ENCODE results near the gene RASD1. TPM values are rescaled to one million over a fixed set of nuclear protein-coding genes. Genes with fewer than 3 reads are reported as not detected.

Gene RASD1
- total and polyA plus RNA-seq, 2 experiments from 2014 or later: 23.5 to 46.9 TPM

DNA sequence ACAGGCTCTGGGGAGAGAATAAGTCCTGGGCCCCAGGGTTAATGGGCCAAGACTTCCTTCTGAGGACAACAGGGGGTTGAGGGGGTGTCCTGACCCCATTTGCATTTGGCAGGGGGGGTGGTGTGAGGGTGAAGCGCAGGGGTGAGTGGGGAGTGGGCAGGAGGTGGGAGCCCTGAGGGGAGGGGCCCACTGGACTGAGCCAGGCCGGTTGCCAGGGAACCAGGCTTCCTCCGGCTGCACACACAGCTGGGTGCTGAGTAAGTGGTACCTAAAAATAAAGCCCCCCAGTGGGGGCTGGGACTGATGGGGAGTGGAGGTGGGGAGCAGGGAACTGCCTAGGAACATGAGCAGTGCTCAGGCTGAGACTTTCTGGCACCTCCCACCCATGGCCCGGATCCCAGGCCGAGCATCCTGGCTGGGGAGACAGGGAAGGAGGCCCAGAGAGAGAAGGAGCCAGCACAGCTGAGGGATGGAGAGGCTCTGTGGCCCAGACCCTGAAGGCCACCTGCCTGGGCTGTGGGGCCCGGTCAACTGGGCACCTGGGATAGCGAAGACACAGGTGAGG is 7.5 kb upstream of the RASD1 start:
- Histone ChIP-seq H3K4me2 (no peak overlapping the region), H3K4me1 (ENCODE audit: insufficient read depth) (no peaks in the 10 kb centered on the region), H3K79me2 (no peaks in the 10 kb centered on the region), H3K9me3 (ENCODE audit: low read depth) (no peaks in the 10 kb centered on the region), H3K27me3 (no peaks in the 10 kb centered on the region), H3K4me3 (no peak overlapping the region), H3K9me2 (replicated peaks; ENCODE audit: insufficient read depth) (no peaks in the 10 kb centered on the region), H4K20me1 (ENCODE audit: insufficient read depth, poor library complexity, severe bottlenecking) (no peaks in the 10 kb centered on the region), H2AFZ (no peak overlapping the region), H3K36me3 (replicated peaks; ENCODE audit: insufficient read depth, low read depth) (no peaks in the 10 kb centered on the region), H3K27ac (no peak overlapping the region)
- no peak for DNase-seq (ENCODE audit: low spot score)
- WGBS (ENCODE audit: low lambda C conversion rate, missing lambda C conversion rate): 81% methylated on average over 6 of the region's 7 CpGs
- TF ChIP-seq EZH2 (IDR thresholded peaks at IDR 0.05; ENCODE audit: borderline replicate concordance): no peak
- no peak for TF ChIP-seq EZH2phosphoT487 (IDR thresholded peaks at IDR 0.05; ENCODE audit: low read depth, severe bottlenecking, unreplicated experiment)
- no peak for TF ChIP-seq CTCF (IDR thresholded peaks at IDR 0.05; ENCODE audit: poor library complexity)

DNA sequence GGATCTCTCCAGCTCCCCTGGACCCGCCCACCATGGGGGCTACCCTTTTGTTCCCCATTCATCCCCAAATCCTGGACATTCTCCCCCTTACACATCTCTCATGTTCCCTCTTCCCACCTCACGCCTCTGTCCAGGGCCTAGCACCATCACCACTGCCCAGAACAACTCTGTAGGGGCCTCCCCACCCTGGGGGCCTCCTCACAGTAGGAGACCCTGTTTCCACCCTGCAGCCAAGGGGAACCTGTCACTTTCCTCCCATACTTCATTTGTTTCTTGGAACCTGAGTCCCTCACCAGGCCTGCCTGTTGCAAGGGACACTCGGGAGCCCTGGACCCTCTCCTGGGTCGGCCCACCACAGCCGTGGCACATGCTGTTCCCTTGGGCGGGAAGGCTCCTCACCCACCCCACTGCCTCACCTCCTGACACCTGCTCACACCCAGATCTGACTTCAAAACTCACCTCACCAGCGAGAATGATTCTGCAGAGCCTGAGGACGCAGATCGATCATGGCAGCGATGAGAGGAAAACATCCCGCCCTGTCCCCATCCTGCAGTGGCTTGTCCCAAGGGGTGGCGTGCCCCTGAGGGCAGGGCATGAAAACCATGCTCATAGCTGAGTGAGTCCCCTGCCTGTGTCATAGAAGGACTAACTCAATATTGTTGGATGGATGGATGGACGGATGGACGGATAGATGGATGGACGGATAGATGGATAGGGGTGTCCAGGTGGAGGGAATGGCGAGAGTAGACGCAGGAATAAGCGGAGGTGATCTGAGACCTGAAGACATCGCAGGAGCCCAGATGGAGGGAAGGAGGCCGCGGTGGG is 6.8 kb upstream of the RASD1 start:
- Histone ChIP-seq H3K27me3 (no peaks in the 10 kb centered on the region), H2AFZ (no peak overlapping the region), H3K79me2 (no peaks in the 10 kb centered on the region), H4K20me1 (ENCODE audit: insufficient read depth, poor library complexity, severe bottlenecking) (no peaks in the 10 kb centered on the region), H3K36me3 (replicated peaks; ENCODE audit: insufficient read depth, low read depth) (no peaks in the 10 kb centered on the region), H3K27ac (no peak overlapping the region), H3K9me2 (replicated peaks; ENCODE audit: insufficient read depth) (no peaks in the 10 kb centered on the region), H3K4me3 (no peak overlapping the region), H3K9me3 (ENCODE audit: low read depth) (no peaks in the 10 kb centered on the region), H3K4me1 (ENCODE audit: insufficient read depth) (no peaks in the 10 kb centered on the region), H3K4me2 (no peak overlapping the region)
- no peak for DNase-seq (ENCODE audit: low spot score)
- no peak for TF ChIP-seq EZH2phosphoT487 (IDR thresholded peaks at IDR 0.05; ENCODE audit: low read depth, severe bottlenecking, unreplicated experiment)
- no peak for TF ChIP-seq CTCF (IDR thresholded peaks at IDR 0.05; ENCODE audit: poor library complexity)
- no peak for TF ChIP-seq EZH2 (IDR thresholded peaks at IDR 0.05; ENCODE audit: borderline replicate concordance)
- WGBS (ENCODE audit: low lambda C conversion rate, missing lambda C conversion rate): 93% methylated on average over 21 of the region's 21 CpGs

DNA sequence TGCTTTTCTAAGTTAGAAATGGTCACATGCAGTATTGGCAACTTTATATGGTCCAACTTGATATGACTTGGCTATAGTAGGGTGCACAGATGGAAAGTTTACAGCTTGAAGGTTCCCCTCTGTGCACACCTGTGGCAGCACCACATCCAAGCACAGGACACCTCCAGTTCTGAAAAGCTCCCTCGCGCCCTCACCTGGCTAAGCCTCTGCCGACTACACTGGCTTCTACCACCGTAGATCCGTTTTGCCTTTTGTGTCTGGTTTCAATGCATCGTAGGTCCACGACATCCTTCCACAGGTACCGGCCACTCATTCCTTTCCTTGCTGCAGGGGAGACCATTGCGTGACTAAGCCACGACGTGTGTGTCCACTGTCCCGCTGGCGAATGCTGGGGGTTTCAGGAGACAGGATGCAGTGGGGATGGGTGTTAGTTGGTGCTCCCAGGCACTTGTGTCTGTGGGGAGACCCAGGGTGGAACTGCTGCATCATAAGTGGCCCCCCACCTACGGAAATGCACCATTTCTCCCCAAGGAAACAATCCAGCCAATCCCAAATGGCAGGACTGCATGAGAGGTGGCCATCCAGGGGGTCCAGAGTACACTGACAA is 4.9 kb upstream of the RASD1 start:
- Histone ChIP-seq H3K9me2 (replicated peaks; ENCODE audit: insufficient read depth) (no peaks in the 10 kb centered on the region), H3K27ac (no peak overlapping the region), H3K4me1 (ENCODE audit: insufficient read depth) (peaks cover 4% of the 10 kb centered on the region), H3K27me3 (no peaks in the 10 kb centered on the region), H3K36me3 (replicated peaks; ENCODE audit: insufficient read depth, low read depth) (no peaks in the 10 kb centered on the region), H3K79me2 (no peaks in the 10 kb centered on the region), H3K9me3 (ENCODE audit: low read depth) (no peaks in the 10 kb centered on the region), H2AFZ (no peak overlapping the region), H4K20me1 (ENCODE audit: insufficient read depth, poor library complexity, severe bottlenecking) (no peaks in the 10 kb centered on the region), H3K4me2 (no peak overlapping the region), H3K4me3 (no peak overlapping the region)
- WGBS (ENCODE audit: low lambda C conversion rate, missing lambda C conversion rate): 49% methylated on average over 14 of the region's 14 CpGs
- peak; percentile 54 for DNase-seq (ENCODE audit: low spot score)
- TF ChIP-seq EZH2 (IDR thresholded peaks at IDR 0.05; ENCODE audit: borderline replicate concordance) (no peak), EZH2phosphoT487 (IDR thresholded peaks at IDR 0.05; ENCODE audit: low read depth, severe bottlenecking, unreplicated experiment) (no peak), CTCF (IDR thresholded peaks at IDR 0.05; ENCODE audit: poor library complexity) (peak; percentile 30)
